AG09319 (cell line): ENCODE data around the gene PSMG1.
"Not testable (repeated sequence)": the region's sequence is repeated elsewhere in the genome, so short reads cannot be mapped to it uniquely, and the experiment has no call there.

Experiments used
- DNase-seq: peaks from one replicate; pipeline ENCODE4 v3.0.0-alpha.2; 2010; ENCODE audit warnings: low read depth; ENCODE audit errors: extremely low read depth
- TF ChIP-seq, protein P1 (sequence below): IDR thresholded peaks from 2 replicates; pipeline ENCODE4 v1.5.1; 2011; ENCODE audit warnings: low read depth, mild to moderate bottlenecking, inconsistent platforms, low read length, moderate library complexity

The PSMG1 gene

DNA sequence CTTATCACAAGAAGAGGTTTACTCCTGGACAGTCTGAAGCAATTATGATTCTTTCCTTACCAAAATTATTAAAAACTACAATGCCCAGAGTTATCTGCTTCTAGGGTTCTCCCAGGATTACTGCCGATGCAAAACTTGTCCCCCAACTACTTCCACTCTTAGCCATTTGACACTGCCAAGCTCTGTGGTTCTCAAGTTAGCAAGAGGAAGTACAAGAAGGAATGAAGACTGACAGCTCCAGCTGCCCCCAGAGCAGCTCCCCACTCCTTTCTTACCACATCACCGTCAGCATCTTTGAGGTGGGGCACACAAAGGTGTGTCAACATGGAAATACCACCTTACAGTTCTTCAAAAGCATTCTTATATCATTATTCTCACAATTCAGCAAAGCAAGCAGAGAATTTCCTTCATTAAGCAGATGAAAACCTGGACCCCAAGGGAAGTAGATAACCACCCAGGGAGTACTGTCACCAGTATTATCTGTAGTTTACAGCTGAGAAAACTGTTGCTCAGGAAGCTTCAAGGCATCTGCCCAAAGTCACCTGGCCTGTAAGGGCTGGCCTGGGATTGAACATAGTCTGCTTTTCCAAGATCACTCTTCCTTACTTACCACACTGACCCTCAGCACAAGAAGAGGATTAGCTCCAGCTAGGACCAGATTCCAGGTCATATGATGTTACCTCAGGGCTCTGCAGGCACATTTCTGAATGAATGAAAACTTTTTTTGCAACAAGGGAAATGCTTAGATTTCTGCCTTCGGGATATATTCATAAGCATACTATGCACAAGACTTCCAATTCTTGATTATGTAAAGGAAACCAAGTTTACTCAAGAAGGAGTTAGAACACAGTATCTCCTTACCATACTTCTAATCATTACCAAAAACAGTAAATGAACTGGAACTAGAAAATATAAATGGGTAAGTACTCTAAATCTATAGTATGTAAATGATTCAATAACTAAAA, 9.3 kb downstream of the PSMG1 start:
- no peak for DNase-seq
- TF ChIP-seq, protein P1, sequence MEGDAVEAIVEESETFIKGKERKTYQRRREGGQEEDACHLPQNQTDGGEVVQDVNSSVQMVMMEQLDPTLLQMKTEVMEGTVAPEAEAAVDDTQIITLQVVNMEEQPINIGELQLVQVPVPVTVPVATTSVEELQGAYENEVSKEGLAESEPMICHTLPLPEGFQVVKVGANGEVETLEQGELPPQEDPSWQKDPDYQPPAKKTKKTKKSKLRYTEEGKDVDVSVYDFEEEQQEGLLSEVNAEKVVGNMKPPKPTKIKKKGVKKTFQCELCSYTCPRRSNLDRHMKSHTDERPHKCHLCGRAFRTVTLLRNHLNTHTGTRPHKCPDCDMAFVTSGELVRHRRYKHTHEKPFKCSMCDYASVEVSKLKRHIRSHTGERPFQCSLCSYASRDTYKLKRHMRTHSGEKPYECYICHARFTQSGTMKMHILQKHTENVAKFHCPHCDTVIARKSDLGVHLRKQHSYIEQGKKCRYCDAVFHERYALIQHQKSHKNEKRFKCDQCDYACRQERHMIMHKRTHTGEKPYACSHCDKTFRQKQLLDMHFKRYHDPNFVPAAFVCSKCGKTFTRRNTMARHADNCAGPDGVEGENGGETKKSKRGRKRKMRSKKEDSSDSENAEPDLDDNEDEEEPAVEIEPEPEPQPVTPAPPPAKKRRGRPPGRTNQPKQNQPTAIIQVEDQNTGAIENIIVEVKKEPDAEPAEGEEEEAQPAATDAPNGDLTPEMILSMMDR: no peak

DNA sequence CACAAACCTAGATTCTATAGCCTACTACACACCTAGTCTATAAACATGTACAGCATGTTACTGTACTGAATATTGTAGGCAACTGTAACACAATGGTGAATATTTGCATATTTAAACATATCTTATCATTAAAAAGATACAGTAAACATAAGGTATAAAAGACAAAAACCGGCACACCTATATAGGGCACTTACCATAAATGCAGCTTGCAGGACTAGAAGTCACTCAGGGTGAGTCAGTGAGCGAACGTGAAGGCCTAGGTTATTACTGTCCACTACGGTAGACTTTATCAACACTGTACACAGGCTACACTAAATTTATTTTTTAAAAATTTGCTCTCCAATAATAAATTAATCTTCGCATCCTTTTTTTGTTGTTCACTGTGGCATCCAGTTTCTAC, 13.3 kb downstream of the PSMG1 start:
- no peak for DNase-seq

DNA sequence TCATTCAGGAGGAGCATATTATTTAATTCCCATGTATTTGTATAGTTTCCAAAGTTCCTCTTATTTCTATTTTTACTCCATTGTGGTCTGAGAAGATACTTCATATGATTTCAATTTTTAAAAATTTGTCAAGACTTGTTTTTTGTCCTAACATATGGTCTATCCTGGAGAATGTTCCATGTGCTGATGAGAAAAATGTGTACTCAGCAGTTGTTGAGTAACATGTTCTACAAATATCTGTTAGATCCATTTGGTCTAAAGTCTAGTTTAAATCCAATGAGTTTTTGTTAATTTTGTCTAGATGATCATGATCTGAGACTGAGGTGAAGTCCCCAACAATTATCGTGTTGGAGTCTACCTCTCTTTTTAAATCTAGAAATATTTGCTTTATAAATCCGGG, 14.5 kb downstream of the PSMG1 start:
- no peak for DNase-seq
- TF ChIP-seq, protein P1: no peak

More for the DNA sequence above, 13.3 kb downstream of the PSMG1 start:
- TF ChIP-seq, protein P1: no peak

DNA sequence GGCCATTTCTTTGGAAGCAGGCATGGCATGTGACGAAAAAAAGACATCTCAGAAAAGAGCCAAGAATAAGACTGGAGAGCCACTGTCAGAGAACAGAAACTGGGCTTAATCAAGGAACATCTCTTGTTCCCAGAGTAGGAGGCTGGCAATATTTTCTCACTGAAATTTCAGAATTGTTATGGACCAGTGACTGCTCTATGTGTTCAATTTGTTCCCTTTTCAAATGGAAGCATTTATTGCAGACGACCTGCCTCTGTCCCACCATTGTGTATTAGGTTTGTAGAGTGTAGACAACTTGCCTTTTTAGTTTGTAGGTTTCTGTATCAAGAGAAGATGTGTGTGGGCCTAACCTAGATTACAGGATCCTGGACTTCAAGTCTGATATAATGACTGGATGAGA, 18.7 kb downstream of the PSMG1 start:
- DNase-seq: no peak
- TF ChIP-seq, protein P1: no peak

DNA sequence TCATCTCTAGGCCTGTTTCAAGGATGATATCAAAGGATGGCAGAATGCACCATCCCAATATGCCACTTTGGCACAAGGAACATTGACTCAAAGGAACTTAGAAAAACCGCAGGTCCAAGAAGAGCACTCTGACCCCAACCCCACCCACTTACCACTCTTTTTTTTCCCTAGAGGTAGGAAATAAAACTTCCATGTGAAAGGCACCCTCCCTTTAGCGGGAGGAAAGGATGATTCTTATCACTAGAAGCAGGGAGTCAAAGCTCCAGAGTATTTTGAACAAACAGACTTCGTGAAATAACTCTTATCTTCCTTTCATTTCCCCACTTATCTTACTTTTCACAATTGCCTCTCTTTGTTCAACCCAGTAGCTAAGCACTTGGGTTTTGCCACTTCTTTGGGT, 22.2 kb downstream of the PSMG1 start:
- DNase-seq: no peak
- TF ChIP-seq, protein P1: no peak

DNA sequence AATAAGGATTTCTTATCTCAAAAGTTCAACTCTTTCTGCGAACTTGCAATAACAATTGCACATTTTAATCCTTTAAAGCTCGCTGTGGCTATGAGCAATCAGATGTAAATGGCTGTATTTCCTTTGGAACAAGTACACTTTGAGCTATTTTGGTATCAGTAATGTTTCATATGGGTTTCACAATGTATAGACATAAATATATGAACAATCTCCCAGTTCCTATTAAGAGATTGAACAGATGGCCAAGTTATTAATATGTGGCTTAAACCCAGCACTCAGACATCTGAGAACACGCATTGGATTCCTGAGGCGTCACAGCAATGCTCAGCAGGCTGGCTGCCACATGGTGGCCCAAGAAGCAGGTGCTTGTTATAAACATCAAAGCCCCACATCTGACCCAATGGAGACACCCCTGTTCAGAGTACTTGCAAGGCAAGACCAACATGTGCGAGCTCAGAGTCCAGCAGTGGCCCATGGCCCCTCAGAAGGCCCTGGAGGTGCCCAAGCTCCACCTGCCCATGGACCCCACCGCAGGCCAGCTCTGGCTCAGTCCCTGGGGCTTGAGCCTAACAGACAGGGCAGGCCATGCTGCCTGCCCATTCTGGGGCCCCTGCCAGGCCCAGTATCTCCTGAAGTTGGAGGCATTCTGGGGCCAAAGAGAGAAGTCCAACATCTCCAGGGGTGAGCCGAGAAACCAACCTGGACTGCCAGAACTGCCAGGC, 23.7 kb downstream of the PSMG1 start:
- TF ChIP-seq, protein P1: no peak
- no peak for DNase-seq

DNA sequence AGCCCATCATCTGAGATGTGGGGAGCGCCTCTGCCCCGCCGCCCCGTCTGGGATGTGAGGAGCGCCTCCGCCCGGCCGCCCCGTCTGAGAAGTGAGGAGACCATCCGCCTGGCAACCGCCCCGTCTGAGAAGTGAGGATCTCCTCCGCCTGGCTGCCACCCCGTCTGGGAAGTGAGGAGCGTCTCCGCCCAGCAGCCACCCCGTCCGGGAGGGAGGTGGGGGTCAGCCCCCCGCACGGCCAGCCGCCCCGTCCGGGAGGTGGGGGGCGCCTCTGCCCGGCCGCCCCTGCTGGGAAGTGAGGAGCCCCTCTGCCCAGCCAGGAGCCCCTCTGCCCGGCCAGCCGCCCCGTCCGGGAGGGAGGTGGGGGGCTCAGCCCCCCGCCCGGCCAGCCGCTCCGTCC, 26.0 kb downstream of the PSMG1 start:
- not testable (repeated sequence) for DNase-seq
